Measurements from ENCODE around the gene MIEN1.
"Not testable (repeated sequence)": the region's sequence is repeated elsewhere in the genome, so short reads cannot be mapped to it uniquely, and the experiment has no call there.

Gene MIEN1

GRCh38 chr17:39739885-39740356, 9.6 kb upstream of the MIEN1 start:
- no peak for DNase-seq

GRCh38 chr17:39738983-39739884, 8.9 kb upstream of the MIEN1 start:
- no peak for DNase-seq

- DNase-seq = peak; percentile 66
Observed at GRCh38 chr17:39738568-39738901, 8.2 kb upstream of the MIEN1 start.

GRCh38 chr17:39737760-39738567, 7.6 kb upstream of the MIEN1 start, which contains the start of gene GRB7:
TSS of gene GRB7 (plus strand) at chr17:39737938. CDS start at chr17:39742302, 4,364 bp downstream.
- no peak for DNase-seq

- no peak for DNase-seq
Observed at GRCh38 chr17:39737206-39737759, 7.0 kb upstream of the MIEN1 start.

GRCh38 chr17:39736319-39737165, 6.2 kb upstream of the MIEN1 start:
- DNase-seq = no peak

- DNase-seq = no peak
Observed at GRCh38 chr17:39735882-39736281, 5.5 kb upstream of the MIEN1 start.

GRCh38 chr17:39732586-39732985, 2.3 kb upstream of the MIEN1 start:
- DNase-seq = no peak

- DNase-seq = no peak
Observed at GRCh38 chr17:39729280-39729851, 966 bp downstream of the MIEN1 start.

- no peak for DNase-seq
Observed at GRCh38 chr17:39727556-39727955, 2.8 kb downstream of the MIEN1 start.

- DNase-seq = no peak
Observed at GRCh38 chr17:39726617-39727016, 3.7 kb downstream of the MIEN1 start.

- not testable (repeated sequence) for DNase-seq
Observed at GRCh38 chr17:39725923-39726322, 4.4 kb downstream of the MIEN1 start.

- DNase-seq = no peak
Observed at GRCh38 chr17:39724731-39725130, 5.6 kb downstream of the MIEN1 start.

GRCh38 chr17:39722965-39723848, 7.1 kb downstream of the MIEN1 start:
- no peak for DNase-seq

- DNase-seq = no peak
Observed at GRCh38 chr17:39722104-39722503, 8.2 kb downstream of the MIEN1 start.

- DNase-seq = no peak
Observed at GRCh38 chr17:39719563-39720355, 10.6 kb downstream of the MIEN1 start.

GRCh38 chr17:39717660-39718059, 12.7 kb downstream of the MIEN1 start:
- DNase-seq = no peak

GRCh38 chr17:39716879-39717536, 13.3 kb downstream of the MIEN1 start:
- DNase-seq = no peak

- no peak for DNase-seq
Observed at GRCh38 chr17:39716073-39716818, 14.1 kb downstream of the MIEN1 start.

Data from central memory CD4-positive, alpha-beta T cell (primary cell).